Liver (tissue), 9 donors: ENCODE results near the gene OLFML2B. TPM values are rescaled to one million over a fixed set of nuclear protein-coding genes. Genes with fewer than 3 reads are reported as not detected.

Experiments
- DNase-seq: peaks from one replicate; pipeline ENCODE4 v3.0.0-alpha.2; 2017; ENCODE audit warnings: low spot score
- H3K27ac ChIP-seq, 2 donors: one replicate each; pipeline ENCODE4 v1.7.0; 2013; ENCODE audit warnings: inconsistent platforms in 2 of 2, low read length in 2 of 2, control low read depth in 1 of 2, low read depth in 1 of 2, mild to moderate bottlenecking in 1 of 2
- H3K27me3 ChIP-seq, 4 donors: one replicate each; pipeline versions ENCODE4 v1.6.1 to v1.7.0; 2013; ENCODE audit warnings: low read length in 3 of 4, inconsistent platforms in 1 of 4, mild to moderate bottlenecking in 1 of 4, moderate library complexity in 1 of 4; ENCODE audit not compliant: control insufficient read depth in 4 of 4, insufficient read depth in 4 of 4
- H3K36me3 ChIP-seq, 4 donors: one replicate each; pipeline versions ENCODE4 v1.6.1 to v1.7.0; 2013; ENCODE audit warnings: low read length in 3 of 4, mild to moderate bottlenecking in 3 of 4, low read depth in 1 of 4, moderate library complexity in 1 of 4; ENCODE audit not compliant: control insufficient read depth in 4 of 4, insufficient read depth in 3 of 4
- H3K4me1 ChIP-seq, 4 donors: one replicate each; pipeline versions ENCODE4 v1.6.1 to v1.7.0; 2013; ENCODE audit warnings: low read length in 3 of 4, mild to moderate bottlenecking in 3 of 4, moderate library complexity in 1 of 4; ENCODE audit not compliant: control insufficient read depth in 4 of 4, insufficient read depth in 4 of 4
- H3K4me3 ChIP-seq, 3 donors: one replicate each; pipeline versions ENCODE4 v1.6.1 to v1.7.0; 2013; ENCODE audit warnings: low read length in 3 of 3, control low read depth in 1 of 3, low read depth in 1 of 3, mild to moderate bottlenecking in 1 of 3
- H3K9ac ChIP-seq, 2 donors: one replicate each; pipeline ENCODE4 v1.7.0; 2013; ENCODE audit warnings: low read length in 2 of 2, mild to moderate bottlenecking in 2 of 2, moderate library complexity in 2 of 2, control low read depth in 1 of 2, low read depth in 1 of 2
- H3K9me3 ChIP-seq, 4 donors: one replicate each; pipeline versions ENCODE4 v1.6.1 to v1.7.0; 2013; ENCODE audit warnings: low read length in 3 of 4; ENCODE audit not compliant: control insufficient read depth in 4 of 4
- EGR1 ChIP-seq, 2 donors: IDR thresholded peaks; 2 replicates each; pipeline ENCODE4 v1.6.1; 2016 to 2018; ENCODE audit warnings: antibody characterized with exemption in 2 of 2, low read depth in 2 of 2
- FOXA1 ChIP-seq: IDR thresholded peaks from 2 replicates; pipeline ENCODE4 v1.6.1; 2016; ENCODE audit warnings: antibody characterized with exemption
- FOXA2 ChIP-seq: IDR thresholded peaks from 2 replicates; pipeline ENCODE4 v1.6.1; 2016; ENCODE audit warnings: antibody characterized with exemption
- GABPA ChIP-seq, 2 donors: IDR thresholded peaks in 1 of 2; conservative IDR thresholded peaks in 1 of 2; 2 replicates each; pipeline ENCODE4 v1.6.1; 2016; ENCODE audit warnings: antibody characterized with exemption in 2 of 2, mild to moderate bottlenecking in 1 of 2, moderate library complexity in 1 of 2
- HNF4A ChIP-seq, 2 donors: conservative IDR thresholded peaks; 2 replicates each; pipeline ENCODE4 v1.6.1; 2016; ENCODE audit warnings: antibody characterized with exemption in 2 of 2, mild to moderate bottlenecking in 2 of 2
- HNF4G ChIP-seq: IDR thresholded peaks from 2 replicates; pipeline ENCODE4 v1.6.1; 2016; ENCODE audit warnings: antibody characterized with exemption
- JUND ChIP-seq, 2 donors: IDR thresholded peaks; 2 replicates each; pipeline ENCODE4 v1.6.1; 2016; ENCODE audit warnings: antibody characterized with exemption in 2 of 2
- NR2F2 ChIP-seq: IDR thresholded peaks from 2 replicates; pipeline ENCODE4 v1.6.1; 2016; ENCODE audit warnings: antibody characterized with exemption
- RAD21 ChIP-seq, 2 donors: IDR thresholded peaks; 2 replicates each; pipeline ENCODE4 v1.6.1; 2016; ENCODE audit warnings: antibody characterized with exemption in 2 of 2, mild to moderate bottlenecking in 2 of 2
- RXRA ChIP-seq, 2 donors: IDR thresholded peaks; 2 replicates each; pipeline ENCODE4 v1.6.1; 2017 to 2018; ENCODE audit warnings: antibody characterized with exemption in 2 of 2, mild to moderate bottlenecking in 1 of 2
- SP1 ChIP-seq: IDR thresholded peaks from 2 replicates; pipeline ENCODE4 v1.6.1; 2018; ENCODE audit warnings: antibody characterized with exemption, mild to moderate bottlenecking
- TAF1 ChIP-seq: conservative IDR thresholded peaks from 2 replicates; pipeline ENCODE4 v1.6.1; 2016; ENCODE audit warnings: antibody characterized with exemption, mild to moderate bottlenecking
- YY1 ChIP-seq: IDR thresholded peaks from 2 replicates; pipeline ENCODE4 v1.6.1; 2016; ENCODE audit warnings: antibody characterized with exemption, mild to moderate bottlenecking
- WGBS: extraction: QIAGEN DNeasy Blood & Tissue Kit; methylation state at CpG from one replicate; pipeline ENCODE4 v1.1.7; 2013; 5-methylcytosine and 5-hydroxymethylcytosine counted together
- polyA plus RNA-seq, 2 donors: library from polyadenylated mRNA; stranded (reverse) in 1 of 2; unstranded in 1 of 2; fragments of 200-250 nt in 1 of 2; fragments of >200 nt in 1 of 2; fragmentation: Nextera tagmentation in 1 of 2; extraction: Ambion mirVana in 1 of 2; gene quantifications; one replicate each; pipeline versions ENCODE4 v1.2.1 to v1.2.3, GENCODE V29; 2013 to 2015
- total RNA-seq, 2 donors: library from RNA; depleted of rRNA; stranded (reverse); fragments of >200 nt; gene quantifications; one replicate each; pipeline ENCODE4 v1.2.3, GENCODE V29; 2014
- TF ChIP-seq, protein P1 (sequence below): IDR thresholded peaks from 2 replicates; pipeline ENCODE4 v1.6.1; 2016; ENCODE audit warnings: antibody characterized with exemption
- TF ChIP-seq, protein P2 (sequence below): fragments of 150-350 bp; IDR thresholded peaks from 2 replicates; pipeline ENCODE4 v1.5.1; 2017; ENCODE audit warnings: improper control_type of control experiment, low read depth, low read length; ENCODE audit not compliant: missing input control
- TF ChIP-seq, protein P3 (sequence below): IDR thresholded peaks from 2 replicates; pipeline ENCODE4 v1.6.1; 2016; ENCODE audit warnings: antibody characterized with exemption, mild to moderate bottlenecking
- TF ChIP-seq, protein P4 (sequence below): IDR thresholded peaks from 2 replicates; pipeline ENCODE4 v1.6.1; 2016; ENCODE audit warnings: antibody characterized with exemption
- TF ChIP-seq, protein P5 (sequence below): IDR thresholded peaks from 2 replicates; pipeline ENCODE4 v1.6.1; 2016; ENCODE audit warnings: antibody characterized with exemption
- donor health status: healthy.
- donor health status: healthy.
- donor health status: healthy.
- donor health status: healthy.
- donor health status: healthy.

The OLFML2B gene
- total and polyA plus RNA-seq, 4 donors: 0.54 to 0.84 (median 0.74) TPM

DNA sequence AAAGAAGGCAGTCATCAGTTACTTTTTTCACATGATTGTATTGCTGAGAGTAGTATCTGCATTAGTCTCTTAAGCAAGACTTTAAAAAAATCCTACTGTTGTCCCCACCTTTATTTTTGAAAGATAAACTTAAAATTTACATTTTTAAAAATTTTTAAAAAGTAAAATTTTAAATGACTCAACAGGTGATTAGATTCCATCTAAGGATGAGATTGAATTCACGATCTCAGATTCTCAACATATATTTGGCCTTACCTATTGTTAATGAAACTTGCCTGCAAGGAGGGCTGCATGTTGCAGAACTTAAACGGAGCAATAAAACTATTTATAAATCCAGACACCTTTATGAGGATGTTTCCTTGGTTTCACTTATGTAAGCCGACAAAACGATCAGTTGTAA, 75.2 kb downstream of the OLFML2B start:
- no peak for DNase-seq
- Histone ChIP-seq H3K27ac (no peak overlapping the region), H3K27me3 (no peaks in the 10 kb centered on the region), H3K9me3 (no peaks in the 10 kb centered on the region), H3K9ac (no peak overlapping the region), H3K4me3 (no peak overlapping the region), H3K4me1 (no peaks in the 10 kb centered on the region), H3K36me3 (peaks cover 0 to 6% (median 4%) of the 10 kb centered on the region in 4 donors)
- TF ChIP-seq, protein P1, sequence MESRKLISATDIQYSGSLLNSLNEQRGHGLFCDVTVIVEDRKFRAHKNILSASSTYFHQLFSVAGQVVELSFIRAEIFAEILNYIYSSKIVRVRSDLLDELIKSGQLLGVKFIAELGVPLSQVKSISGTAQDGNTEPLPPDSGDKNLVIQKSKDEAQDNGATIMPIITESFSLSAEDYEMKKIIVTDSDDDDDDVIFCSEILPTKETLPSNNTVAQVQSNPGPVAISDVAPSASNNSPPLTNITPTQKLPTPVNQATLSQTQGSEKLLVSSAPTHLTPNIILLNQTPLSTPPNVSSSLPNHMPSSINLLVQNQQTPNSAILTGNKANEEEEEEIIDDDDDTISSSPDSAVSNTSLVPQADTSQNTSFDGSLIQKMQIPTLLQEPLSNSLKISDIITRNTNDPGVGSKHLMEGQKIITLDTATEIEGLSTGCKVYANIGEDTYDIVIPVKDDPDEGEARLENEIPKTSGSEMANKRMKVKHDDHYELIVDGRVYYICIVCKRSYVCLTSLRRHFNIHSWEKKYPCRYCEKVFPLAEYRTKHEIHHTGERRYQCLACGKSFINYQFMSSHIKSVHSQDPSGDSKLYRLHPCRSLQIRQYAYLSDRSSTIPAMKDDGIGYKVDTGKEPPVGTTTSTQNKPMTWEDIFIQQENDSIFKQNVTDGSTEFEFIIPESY: no peak
- WGBS: 83% methylated on average over 4 of the region's 4 CpGs

GRCh38 chr1:161946071-161946987, 77.3 kb downstream of the OLFML2B start:
- no peak overlapping the region for H3K9ac ChIP-seq

More at GRCh38 chr1:161946071-161946987, 77.3 kb downstream of the OLFML2B start:
- Histone ChIP-seq H3K27me3 (no peaks in the 10 kb centered on the region), H3K9me3 (no peaks in the 10 kb centered on the region), H3K36me3 (peaks cover 0 to 8% (median 7%) of the 10 kb centered on the region in 4 donors), H3K27ac (no peak overlapping the region), H3K4me3 (no peak overlapping the region), H3K4me1 (no peaks in the 10 kb centered on the region)
- DNase-seq: no peak
- TF ChIP-seq, protein P1: no peak
- no peak for TF ChIP-seq HNF4G
- TF ChIP-seq, protein P2, sequence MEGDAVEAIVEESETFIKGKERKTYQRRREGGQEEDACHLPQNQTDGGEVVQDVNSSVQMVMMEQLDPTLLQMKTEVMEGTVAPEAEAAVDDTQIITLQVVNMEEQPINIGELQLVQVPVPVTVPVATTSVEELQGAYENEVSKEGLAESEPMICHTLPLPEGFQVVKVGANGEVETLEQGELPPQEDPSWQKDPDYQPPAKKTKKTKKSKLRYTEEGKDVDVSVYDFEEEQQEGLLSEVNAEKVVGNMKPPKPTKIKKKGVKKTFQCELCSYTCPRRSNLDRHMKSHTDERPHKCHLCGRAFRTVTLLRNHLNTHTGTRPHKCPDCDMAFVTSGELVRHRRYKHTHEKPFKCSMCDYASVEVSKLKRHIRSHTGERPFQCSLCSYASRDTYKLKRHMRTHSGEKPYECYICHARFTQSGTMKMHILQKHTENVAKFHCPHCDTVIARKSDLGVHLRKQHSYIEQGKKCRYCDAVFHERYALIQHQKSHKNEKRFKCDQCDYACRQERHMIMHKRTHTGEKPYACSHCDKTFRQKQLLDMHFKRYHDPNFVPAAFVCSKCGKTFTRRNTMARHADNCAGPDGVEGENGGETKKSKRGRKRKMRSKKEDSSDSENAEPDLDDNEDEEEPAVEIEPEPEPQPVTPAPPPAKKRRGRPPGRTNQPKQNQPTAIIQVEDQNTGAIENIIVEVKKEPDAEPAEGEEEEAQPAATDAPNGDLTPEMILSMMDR: no peak
- TF ChIP-seq EGR1 (IDR thresholded peaks at IDR 0.05; ENCODE audit: low read depth in 2 of 2): no peak
- TF ChIP-seq YY1: no peak
- TF ChIP-seq GABPA (IDR thresholded peaks at IDR 0.05 in 1 of 2, conservative IDR thresholded peaks at IDR 0.05 in 1 of 2): no peak
- TF ChIP-seq, protein P3, sequence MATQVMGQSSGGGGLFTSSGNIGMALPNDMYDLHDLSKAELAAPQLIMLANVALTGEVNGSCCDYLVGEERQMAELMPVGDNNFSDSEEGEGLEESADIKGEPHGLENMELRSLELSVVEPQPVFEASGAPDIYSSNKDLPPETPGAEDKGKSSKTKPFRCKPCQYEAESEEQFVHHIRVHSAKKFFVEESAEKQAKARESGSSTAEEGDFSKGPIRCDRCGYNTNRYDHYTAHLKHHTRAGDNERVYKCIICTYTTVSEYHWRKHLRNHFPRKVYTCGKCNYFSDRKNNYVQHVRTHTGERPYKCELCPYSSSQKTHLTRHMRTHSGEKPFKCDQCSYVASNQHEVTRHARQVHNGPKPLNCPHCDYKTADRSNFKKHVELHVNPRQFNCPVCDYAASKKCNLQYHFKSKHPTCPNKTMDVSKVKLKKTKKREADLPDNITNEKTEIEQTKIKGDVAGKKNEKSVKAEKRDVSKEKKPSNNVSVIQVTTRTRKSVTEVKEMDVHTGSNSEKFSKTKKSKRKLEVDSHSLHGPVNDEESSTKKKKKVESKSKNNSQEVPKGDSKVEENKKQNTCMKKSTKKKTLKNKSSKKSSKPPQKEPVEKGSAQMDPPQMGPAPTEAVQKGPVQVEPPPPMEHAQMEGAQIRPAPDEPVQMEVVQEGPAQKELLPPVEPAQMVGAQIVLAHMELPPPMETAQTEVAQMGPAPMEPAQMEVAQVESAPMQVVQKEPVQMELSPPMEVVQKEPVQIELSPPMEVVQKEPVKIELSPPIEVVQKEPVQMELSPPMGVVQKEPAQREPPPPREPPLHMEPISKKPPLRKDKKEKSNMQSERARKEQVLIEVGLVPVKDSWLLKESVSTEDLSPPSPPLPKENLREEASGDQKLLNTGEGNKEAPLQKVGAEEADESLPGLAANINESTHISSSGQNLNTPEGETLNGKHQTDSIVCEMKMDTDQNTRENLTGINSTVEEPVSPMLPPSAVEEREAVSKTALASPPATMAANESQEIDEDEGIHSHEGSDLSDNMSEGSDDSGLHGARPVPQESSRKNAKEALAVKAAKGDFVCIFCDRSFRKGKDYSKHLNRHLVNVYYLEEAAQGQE: no peak
- no peak for TF ChIP-seq NR2F2
- TF ChIP-seq HNF4A (conservative IDR thresholded peaks at IDR 0.05): no peak
- TF ChIP-seq, protein P4, sequence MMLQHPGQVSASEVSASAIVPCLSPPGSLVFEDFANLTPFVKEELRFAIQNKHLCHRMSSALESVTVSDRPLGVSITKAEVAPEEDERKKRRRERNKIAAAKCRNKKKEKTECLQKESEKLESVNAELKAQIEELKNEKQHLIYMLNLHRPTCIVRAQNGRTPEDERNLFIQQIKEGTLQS: no peak
- TF ChIP-seq, protein P5, sequence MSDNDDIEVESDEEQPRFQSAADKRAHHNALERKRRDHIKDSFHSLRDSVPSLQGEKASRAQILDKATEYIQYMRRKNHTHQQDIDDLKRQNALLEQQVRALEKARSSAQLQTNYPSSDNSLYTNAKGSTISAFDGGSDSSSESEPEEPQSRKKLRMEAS: no peak
- no peak for TF ChIP-seq TAF1
- TF ChIP-seq SP1: no peak
- TF ChIP-seq FOXA1: no peak
- TF ChIP-seq JUND (IDR thresholded peaks at IDR 0.05): no peak
- no peak for TF ChIP-seq FOXA2
- no peak for TF ChIP-seq RXRA (IDR thresholded peaks at IDR 0.05)
- no peak for TF ChIP-seq RAD21 (IDR thresholded peaks at IDR 0.05)
- 95% methylated on average over 5 of the region's 5 CpGs for WGBS
